Choroid plexus epithelial cell (primary cell): Measurements from ENCODE around the gene RGS17.
A peak's percentile ranks its signal among the peaks of the same experiment; 100 is the strongest.

ENCODE experiments used
- DNase-seq: peaks from one replicate; pipeline ENCODE4 v3.0.0-alpha.2; 2010; ENCODE audit warnings: low read depth
- H3K4me3 ChIP-seq: 2 replicates; pipeline ENCODE4 v1.5.1; 2011; ENCODE audit warnings: low read depth, mild to moderate bottlenecking, control low read depth, low read length, moderate library complexity
- CTCF ChIP-seq: conservative IDR thresholded peaks from 2 replicates; pipeline ENCODE4 v1.5.1; 2011; ENCODE audit warnings: low read depth, mild to moderate bottlenecking, control low read depth, inconsistent platforms, low read length, moderate library complexity

Gene RGS17

GRCh38 chr6:152982904-152983636 lies 148.0 kb downstream of the RGS17 start, which contains the start of gene FBXO5:
Gene FBXO5 (minus strand): TSS chr6:152983041. CDS start chr6:152982959, 82 bp downstream.
- H3K4me3 ChIP-seq = peak within 1 kb of the TSS; percentile 83
- TF ChIP-seq CTCF = no peak
- peak; percentile 99 for DNase-seq

GRCh38 chr6:152981989-152982903 lies 148.8 kb downstream of the RGS17 start:
- peak overlapping the region; percentile 83 for H3K4me3 ChIP-seq
- DNase-seq = no peak
- TF ChIP-seq CTCF = no peak

- DNase-seq = no peak
- H3K4me3 ChIP-seq = peak overlapping the region; percentile 83
- TF ChIP-seq CTCF = no peak
Observed at GRCh38 chr6:152981219-152981618, 149.9 kb downstream of the RGS17 start.

- no peak overlapping the region for H3K4me3 ChIP-seq
- TF ChIP-seq CTCF = no peak
- DNase-seq = no peak
Observed at GRCh38 chr6:152980656-152981055, 150.4 kb downstream of the RGS17 start.

- H3K4me3 ChIP-seq = no peak overlapping the region
- TF ChIP-seq CTCF = no peak
- no peak for DNase-seq
Observed at GRCh38 chr6:152979116-152979515, 152.0 kb downstream of the RGS17 start.

- DNase-seq = no peak
- H3K4me3 ChIP-seq = no peak overlapping the region
- TF ChIP-seq CTCF = no peak
Observed at GRCh38 chr6:152978058-152978457, 153.0 kb downstream of the RGS17 start.
